ENCODE measurements around the gene POU4F3. TPM values are rescaled to one million over a fixed set of nuclear protein-coding genes. Genes with fewer than 3 reads are reported as not detected.

POU4F3 gene
- total and polyA plus RNA-seq, 2 of the 8 experiments (the other 6 are each of a cell fraction or from before 2014, with no cell fraction given) = 0.09 TPM; not detected in 1

GRCh38 chr5:146363161-146363874 is 24.7 kb downstream of the POU4F3 start (continued):
- no peak for TF ChIP-seq HDAC2 (IDR thresholded peaks at IDR 0.05; ENCODE audit: borderline replicate concordance in 1 of 2, low read depth in 2 of 2, low read length in 2 of 2)
- no peak for TF ChIP-seq CEBPB (IDR thresholded peaks at IDR 0.05; ENCODE audit: low read depth, low read length)
- no peak for TF ChIP-seq JUND (IDR thresholded peaks at IDR 0.05; ENCODE audit: low read length)
- TF ChIP-seq SRF (IDR thresholded peaks at IDR 0.05; ENCODE audit: low read depth, low read length) = no peak
- no peak for TF ChIP-seq EP300 (IDR thresholded peaks at IDR 0.05; ENCODE audit: borderline replicate concordance in 1 of 2, low read depth in 2 of 2, low read length in 2 of 2)
- TF ChIP-seq KDM4A (IDR thresholded peaks at IDR 0.05; ENCODE audit: low read depth, low read length, severe bottlenecking) = no peak
- no peak for TF ChIP-seq RXRA (IDR thresholded peaks at IDR 0.05; ENCODE audit: insufficient read depth, low read depth, low read length)
- no peak for TF ChIP-seq CREB1 (IDR thresholded peaks at IDR 0.05)
- no peak for TF ChIP-seq POU5F1 (IDR thresholded peaks at IDR 0.05; ENCODE audit: low read depth, low read length)
- no peak for TF ChIP-seq CTBP2 (IDR thresholded peaks at IDR 0.05; ENCODE audit: borderline replicate concordance, insufficient read depth, insufficient read length, low read length)

All from H1 (cell line).